OCI-LY7 (cell line): ENCODE data around the gene ANP32E. TPM values are rescaled to one million over a fixed set of nuclear protein-coding genes. Genes with fewer than 3 reads are reported as not detected.
A peak's percentile ranks its signal among the peaks of the same experiment; 100 is the strongest.

ENCODE experiments used
- BruUV-seq: library from RNA; stranded (reverse); fragments of 400-500 nt; replicated peaks from 2 replicates; lab custom pipeline; 2021; lab: Mats Ljungman, UMichigan
- CTCF ChIA-PET: fragments of 300-600 bp; sonication (Branson Sonifier 250); formaldehyde crosslinking; loops from one replicate; lab custom pipeline; 2022; ENCODE audit warnings: antibody characterized with exemption; ENCODE audit not compliant: unreplicated experiment; lab: Charles Lee
- POLR2A ChIA-PET: fragments of 300-600 bp; sonication (Branson Sonifier 250); formaldehyde crosslinking; loops from one replicate; lab custom pipeline; 2022; ENCODE audit warnings: antibody characterized with exemption; lab: Charles Lee
- DNase-seq: peaks from one replicate; pipeline ENCODE4 v3.0.0-alpha.2; 2015; ENCODE audit warnings: low spot score
- H2AFZ ChIP-seq: fragments of 200-600 bp; sonication (generic), shearing (Covaris generic); 2 replicates; pipeline ENCODE4 v1.6.1; 2014; ENCODE audit warnings: mild to moderate bottlenecking, antibody characterized with exemption, low read length, moderate library complexity
- H3K27ac ChIP-seq: fragments of 200-600 bp; sonication (generic); 2 replicates; pipeline ENCODE4 v1.5.1; 2014; ENCODE audit warnings: mixed run types, low read depth, mild to moderate bottlenecking, moderate library complexity, low read length, inconsistent platforms; ENCODE audit not compliant: poor library complexity, severe bottlenecking
- H3K36me3 ChIP-seq: fragments of 200-600 bp; sonication (generic); 2 replicates; pipeline ENCODE4 v1.6.1; 2014; ENCODE audit warnings: mild to moderate bottlenecking, antibody characterized with exemption, low read length, moderate library complexity, mixed read lengths; ENCODE audit not compliant: insufficient read depth
- H3K4me1 ChIP-seq: fragments of 200-600 bp; sonication (generic); 2 replicates; pipeline ENCODE4 v1.5.1; 2014; ENCODE audit warnings: mild to moderate bottlenecking, low read length; ENCODE audit not compliant: insufficient read depth, poor library complexity, severe bottlenecking
- H3K4me2 ChIP-seq: fragments of 200-600 bp; sonication (generic); 2 replicates; pipeline ENCODE4 v1.6.1; 2014; ENCODE audit warnings: mild to moderate bottlenecking, low read length
- H3K4me3 ChIP-seq: fragments of 200-600 bp; sonication (generic); 2 replicates; pipeline ENCODE4 v1.5.1; 2014; ENCODE audit warnings: mild to moderate bottlenecking, low read depth, low read length; ENCODE audit not compliant: poor library complexity, severe bottlenecking
- H3K79me2 ChIP-seq: fragments of 200-600 bp; sonication (generic); 2 replicates; pipeline ENCODE4 v1.6.1; 2016; ENCODE audit warnings: low read depth, mild to moderate bottlenecking, low read length, moderate library complexity, mixed read lengths; ENCODE audit not compliant: insufficient read depth
- H3K9me2 ChIP-seq: fragments of 200-600 bp; sonication (generic); 2 replicates; pipeline ENCODE4 v1.6.1; 2016; ENCODE audit warnings: mild to moderate bottlenecking, low read length, mixed read lengths; ENCODE audit not compliant: insufficient read depth
- H3K9me3 ChIP-seq: fragments of 200-600 bp; sonication (generic); 2 replicates; pipeline ENCODE4 v1.6.1; 2014; ENCODE audit warnings: mild to moderate bottlenecking, mixed run types, low read length, mixed read lengths
- H4K20me1 ChIP-seq: fragments of 200-600 bp; sonication (generic); 2 replicates; pipeline ENCODE4 v1.6.1; 2014; ENCODE audit warnings: mild to moderate bottlenecking, antibody characterized with exemption, low read length, moderate library complexity, mixed read lengths; ENCODE audit not compliant: insufficient read depth
- EZH2phosphoT487 ChIP-seq: fragments of 200-600 bp; sonication (generic); IDR thresholded peaks from 2 replicates; pipeline ENCODE4 v1.6.1; 2018; ENCODE audit warnings: low read depth, borderline replicate concordance, mild to moderate bottlenecking, mixed run types, antibody characterized with exemption, low read length, moderate library complexity, mixed read lengths
- intact Hi-C: fragments of 100-400 bp; cut with micrococcal nuclease; formaldehyde crosslinking; loops from one replicate; pipeline ENCODE4 v1.10.0; 2022; ENCODE audit not compliant: unreplicated experiment
- total RNA-seq, 2 experiments: library from RNA; depleted of rRNA in 1 of 2; stranded (reverse); fragments of >200 nt in 1 of 2; shearing (Covaris generic) in 1 of 2; gene quantifications; 2 replicates each; pipeline ENCODE4 v1.2.3, GENCODE V29; 2014 to 2022
- TF ChIP-seq, protein P1 (sequence below): fragments of 200-600 bp; sonication (generic); conservative IDR thresholded peaks from 2 replicates; pipeline ENCODE4 v1.5.1; 2014; ENCODE audit warnings: mild to moderate bottlenecking, antibody characterized with exemption, low read length, moderate library complexity, mixed read lengths

ANP32E gene
- total RNA-seq, 2 experiments from 2014 or later = 52.8 to 152 TPM

DNA sequence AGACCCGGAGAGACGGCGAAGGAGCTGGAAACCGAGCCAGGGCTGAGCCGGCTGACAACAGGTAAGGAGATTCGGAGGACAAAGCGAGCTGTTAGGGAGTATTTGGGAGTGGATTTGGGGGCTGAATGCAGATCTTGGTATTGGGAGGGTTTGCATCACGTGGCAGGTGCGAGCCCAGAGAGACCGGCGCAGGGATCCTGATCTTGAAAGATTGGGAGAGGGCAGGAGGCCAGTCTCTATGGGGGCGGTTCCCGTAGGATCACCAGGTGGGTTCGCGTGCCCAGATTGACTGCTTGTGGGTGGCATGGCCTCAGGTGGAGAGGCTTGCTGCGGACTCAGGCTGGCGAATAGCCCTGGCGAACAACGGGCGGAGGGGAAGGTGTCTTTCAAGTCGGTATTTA is 46.6 kb upstream of the ANP32E start:
- Histone ChIP-seq H3K79me2 (no peaks in the 10 kb centered on the region), H3K9me3 (no peaks in the 10 kb centered on the region), H3K4me3 (no peak overlapping the region), H3K4me2 (no peak overlapping the region), H3K4me1 (peaks cover 7% of the 10 kb centered on the region), H3K36me3 (no peaks in the 10 kb centered on the region), H4K20me1 (no peaks in the 10 kb centered on the region), H3K9me2 (no peaks in the 10 kb centered on the region), H2AFZ (no peak overlapping the region), H3K27ac (no peak overlapping the region)
- ChIA-PET POLR2A (no interaction called here), CTCF (interaction anchor here (0.6 kb wide), 2 partner anchors 14 to 333 kb away, joined by 3 to 7 read pairs; partner anchors contain the start of gene APH1A)
- TF ChIP-seq, protein P1, sequence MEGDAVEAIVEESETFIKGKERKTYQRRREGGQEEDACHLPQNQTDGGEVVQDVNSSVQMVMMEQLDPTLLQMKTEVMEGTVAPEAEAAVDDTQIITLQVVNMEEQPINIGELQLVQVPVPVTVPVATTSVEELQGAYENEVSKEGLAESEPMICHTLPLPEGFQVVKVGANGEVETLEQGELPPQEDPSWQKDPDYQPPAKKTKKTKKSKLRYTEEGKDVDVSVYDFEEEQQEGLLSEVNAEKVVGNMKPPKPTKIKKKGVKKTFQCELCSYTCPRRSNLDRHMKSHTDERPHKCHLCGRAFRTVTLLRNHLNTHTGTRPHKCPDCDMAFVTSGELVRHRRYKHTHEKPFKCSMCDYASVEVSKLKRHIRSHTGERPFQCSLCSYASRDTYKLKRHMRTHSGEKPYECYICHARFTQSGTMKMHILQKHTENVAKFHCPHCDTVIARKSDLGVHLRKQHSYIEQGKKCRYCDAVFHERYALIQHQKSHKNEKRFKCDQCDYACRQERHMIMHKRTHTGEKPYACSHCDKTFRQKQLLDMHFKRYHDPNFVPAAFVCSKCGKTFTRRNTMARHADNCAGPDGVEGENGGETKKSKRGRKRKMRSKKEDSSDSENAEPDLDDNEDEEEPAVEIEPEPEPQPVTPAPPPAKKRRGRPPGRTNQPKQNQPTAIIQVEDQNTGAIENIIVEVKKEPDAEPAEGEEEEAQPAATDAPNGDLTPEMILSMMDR = no peak
- no peak for TF ChIP-seq EZH2phosphoT487
- intact Hi-C loops = no loop called here
- no peak for DNase-seq
- no TSS peak for BruUV-seq

DNA sequence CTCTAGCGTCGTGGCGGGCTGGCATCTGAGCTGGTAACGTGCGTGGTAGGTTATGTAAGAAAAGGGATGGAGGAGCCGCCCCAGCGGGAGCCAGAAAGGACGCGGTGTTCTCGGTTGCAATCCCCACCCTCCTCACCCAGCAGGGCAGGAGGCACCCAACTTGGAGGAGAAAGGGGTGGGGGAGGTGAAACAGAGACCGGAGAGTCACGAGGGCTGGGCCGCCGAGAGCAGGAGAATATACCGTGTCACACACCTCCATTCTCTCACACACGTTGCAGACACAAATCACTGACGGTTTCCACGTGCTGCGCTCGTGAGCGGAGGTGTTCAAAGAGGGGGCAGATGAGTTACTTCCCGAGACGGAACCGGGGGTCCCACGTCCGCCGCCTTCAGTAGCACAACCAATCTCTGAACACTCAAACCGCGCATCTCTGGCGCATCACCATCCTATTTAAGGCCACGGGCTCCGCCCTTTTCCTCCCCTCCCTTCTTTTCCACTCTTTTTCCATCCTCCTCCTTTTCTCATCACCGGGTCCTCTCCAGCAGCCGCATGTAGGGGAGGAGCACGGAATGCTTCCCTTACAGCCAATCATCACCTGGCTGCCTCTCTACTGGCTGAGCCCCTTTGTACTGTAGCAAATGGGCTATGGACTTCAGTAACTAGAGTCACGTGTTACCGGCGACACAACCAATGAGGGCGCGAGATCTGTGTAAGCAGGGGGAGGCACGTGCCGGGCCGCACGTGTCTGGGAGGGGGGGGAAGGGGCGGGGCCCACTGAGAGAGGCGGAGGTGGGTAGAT is 46.0 kb upstream of the ANP32E start, which contains the start of gene CIART:
TSS of gene CIART (plus strand) at position 797 of the 800 bp plus-strand sequence. CDS start 714 bp downstream, outside the sequence.
- H3K27ac ChIP-seq = no peak within 1 kb of the TSS
- no peaks in the 10 kb centered on the region for H4K20me1 ChIP-seq
- H3K36me3 ChIP-seq = no peaks in the 10 kb centered on the region
- intact Hi-C loops = loop anchor here (1.0 kb wide), 1 partner anchor 27 kb away; no protein-coding TSS in a partner anchor
- POLR2A ChIA-PET = interaction anchor here (0.5 to 1.1 kb wide), 3 partner anchors 9 to 78 kb away, joined by 3 read pairs; no protein-coding TSS in a partner anchor
- no peak for DNase-seq
- no peaks in the 10 kb centered on the region for H3K9me2 ChIP-seq
- no peak for TF ChIP-seq EZH2phosphoT487
- TF ChIP-seq, protein P1 = no peak
- no TSS peak for BruUV-seq
- H2AFZ ChIP-seq = 0 out of 2 replicates have a peak within 1 kb of the TSS, but pooled peaks have one; percentile 56
- CTCF ChIA-PET = interaction anchor here (0.6 to 1.2 kb wide), 3 partner anchors 13 to 334 kb away, joined by 3 to 7 read pairs (median 4); partner anchors contain the start of gene APH1A
- H3K4me2 ChIP-seq = no peak within 1 kb of the TSS
- H3K4me1 ChIP-seq = peaks cover 7% of the 10 kb centered on the region
- no peak within 1 kb of the TSS for H3K4me3 ChIP-seq
- no peaks in the 10 kb centered on the region for H3K9me3 ChIP-seq
- no peaks in the 10 kb centered on the region for H3K79me2 ChIP-seq
